Lower lobe of right lung (tissue), 2 donors: Measurements from ENCODE around the gene ADAM12. TPM values are rescaled to one million over a fixed set of nuclear protein-coding genes. Genes with fewer than 3 reads are reported as not detected.

Experiments used
- ATAC-seq, 2 donors: fragments of 200-7000 bp; cut with Tn5 transposase; one replicate each; pipeline ENCODE4 v1.9.1; 2020 to 2022; ENCODE audit warnings: mild to moderate bottlenecking in 2 of 2, moderate library complexity in 2 of 2
- DNase-seq: peaks from one replicate; pipeline ENCODE4 v3.0.0-alpha.2; 2020
- H3K27ac ChIP-seq: fragments of 200-600 bp; one replicate; pipeline ENCODE4 v1.8.0; 2022
- H3K27me3 ChIP-seq: fragments of 200-600 bp; one replicate; pipeline ENCODE4 v1.8.0; 2022; ENCODE audit warnings: low read depth
- H3K36me3 ChIP-seq: fragments of 200-600 bp; one replicate; pipeline ENCODE4 v1.8.0; 2022; ENCODE audit warnings: mild to moderate bottlenecking
- H3K4me1 ChIP-seq: fragments of 200-600 bp; one replicate; pipeline ENCODE4 v1.8.0; 2022
- H3K4me3 ChIP-seq: fragments of 200-600 bp; one replicate; pipeline ENCODE4 v1.8.0; 2022; ENCODE audit warnings: mild to moderate bottlenecking
- H3K9me3 ChIP-seq: fragments of 200-600 bp; one replicate; pipeline ENCODE4 v1.8.0; 2022
- intact Hi-C: fragments of 100-400 bp; cut with DNase I; formaldehyde crosslinking; loops from one replicate; pipeline ENCODE4 v1.11.0; 2022
- total RNA-seq: library from RNA; stranded (reverse); fragmentation: NEBNext Ultra II Directional; extraction: Animal tissue kit (Norgen Biotek cat#: 25700); gene quantifications from one replicate; pipeline ENCODE4 v1.2.1, GENCODE V29; 2021
- TF ChIP-seq, protein P1 (sequence below): fragments of 200-600 bp; IDR thresholded peaks from one replicate; pipeline ENCODE4 v1.8.0; 2022; ENCODE audit warnings: antibody characterized with exemption, mild to moderate bottlenecking
- donor health status: DM: no; HTN: yes; CAD: no; lungs with severe emphysema.

The ADAM12 gene
- total RNA-seq, 1 donor from 2014 or later = 0.92 TPM

DNA sequence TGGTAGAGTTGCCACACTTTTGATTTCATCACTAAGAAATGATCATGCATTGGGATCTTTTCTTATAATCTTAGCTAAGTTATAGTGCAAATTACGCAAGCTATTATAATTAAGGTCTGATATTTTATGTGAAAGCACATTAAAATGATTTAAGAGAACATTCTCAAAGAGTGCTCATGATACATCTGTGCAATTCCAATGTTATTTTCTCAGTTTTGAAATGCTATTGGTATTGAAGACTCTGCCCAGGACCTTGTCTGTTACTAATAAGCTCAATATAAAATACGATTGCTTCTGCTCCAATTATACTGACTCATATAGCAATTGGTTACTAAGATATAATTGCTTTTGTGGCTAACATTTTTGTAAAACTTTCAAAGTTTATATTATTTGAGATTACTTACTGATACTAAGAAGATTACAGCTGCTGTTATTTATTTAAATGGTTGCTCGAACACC is 180.9 kb downstream of the ADAM12 start:
- TF ChIP-seq, protein P1, sequence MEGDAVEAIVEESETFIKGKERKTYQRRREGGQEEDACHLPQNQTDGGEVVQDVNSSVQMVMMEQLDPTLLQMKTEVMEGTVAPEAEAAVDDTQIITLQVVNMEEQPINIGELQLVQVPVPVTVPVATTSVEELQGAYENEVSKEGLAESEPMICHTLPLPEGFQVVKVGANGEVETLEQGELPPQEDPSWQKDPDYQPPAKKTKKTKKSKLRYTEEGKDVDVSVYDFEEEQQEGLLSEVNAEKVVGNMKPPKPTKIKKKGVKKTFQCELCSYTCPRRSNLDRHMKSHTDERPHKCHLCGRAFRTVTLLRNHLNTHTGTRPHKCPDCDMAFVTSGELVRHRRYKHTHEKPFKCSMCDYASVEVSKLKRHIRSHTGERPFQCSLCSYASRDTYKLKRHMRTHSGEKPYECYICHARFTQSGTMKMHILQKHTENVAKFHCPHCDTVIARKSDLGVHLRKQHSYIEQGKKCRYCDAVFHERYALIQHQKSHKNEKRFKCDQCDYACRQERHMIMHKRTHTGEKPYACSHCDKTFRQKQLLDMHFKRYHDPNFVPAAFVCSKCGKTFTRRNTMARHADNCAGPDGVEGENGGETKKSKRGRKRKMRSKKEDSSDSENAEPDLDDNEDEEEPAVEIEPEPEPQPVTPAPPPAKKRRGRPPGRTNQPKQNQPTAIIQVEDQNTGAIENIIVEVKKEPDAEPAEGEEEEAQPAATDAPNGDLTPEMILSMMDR = no peak
- Histone ChIP-seq H3K36me3 (no peaks in the 10 kb centered on the region), H3K9me3 (no peaks in the 10 kb centered on the region), H3K4me3 (no peak overlapping the region), H3K27ac (no peak overlapping the region), H3K4me1 (no peaks in the 10 kb centered on the region), H3K27me3 (no peaks in the 10 kb centered on the region)
- DNase-seq (no peak), ATAC-seq (no peak)
- intact Hi-C loops = no loop called here

DNA sequence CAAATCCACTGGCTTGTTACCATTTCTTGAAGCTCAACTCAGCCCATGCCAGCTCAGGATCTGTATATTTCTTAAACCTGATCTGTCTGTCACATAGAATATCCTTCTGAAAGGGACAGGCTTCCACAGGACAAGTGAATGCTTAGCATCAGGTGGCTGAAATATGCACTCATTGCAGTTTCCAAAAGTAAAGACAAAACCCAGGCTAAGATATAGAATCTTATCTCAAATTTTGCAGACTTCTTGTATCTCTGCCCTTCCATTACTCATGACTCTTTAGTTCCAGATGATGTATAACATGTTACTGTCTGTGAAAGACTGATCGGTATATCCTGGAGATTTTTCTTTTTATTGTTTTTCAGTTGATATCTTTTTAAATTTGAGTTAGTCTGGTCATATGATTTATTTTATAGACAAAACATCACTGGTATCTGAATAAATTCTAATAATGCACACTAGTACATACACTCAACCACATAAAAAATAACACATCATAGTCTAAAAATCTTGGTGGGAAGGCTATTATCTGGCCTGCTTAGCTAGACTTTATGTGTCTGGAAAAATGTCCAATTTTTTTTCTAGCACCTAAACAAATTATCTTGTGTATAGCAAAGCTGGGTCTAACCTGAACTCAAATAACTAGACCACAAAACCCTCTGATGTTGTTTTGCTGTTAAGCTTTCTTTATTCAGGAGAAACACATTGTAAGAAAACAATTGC is 182.6 kb downstream of the ADAM12 start:
- intact Hi-C loops = no loop called here
- no peak for ATAC-seq
- DNase-seq = no peak
- Histone ChIP-seq H3K27me3 (no peaks in the 10 kb centered on the region), H3K4me3 (no peak overlapping the region), H3K9me3 (no peaks in the 10 kb centered on the region), H3K4me1 (no peaks in the 10 kb centered on the region), H3K27ac (no peak overlapping the region), H3K36me3 (no peaks in the 10 kb centered on the region)
- TF ChIP-seq, protein P1 = no peak

DNA sequence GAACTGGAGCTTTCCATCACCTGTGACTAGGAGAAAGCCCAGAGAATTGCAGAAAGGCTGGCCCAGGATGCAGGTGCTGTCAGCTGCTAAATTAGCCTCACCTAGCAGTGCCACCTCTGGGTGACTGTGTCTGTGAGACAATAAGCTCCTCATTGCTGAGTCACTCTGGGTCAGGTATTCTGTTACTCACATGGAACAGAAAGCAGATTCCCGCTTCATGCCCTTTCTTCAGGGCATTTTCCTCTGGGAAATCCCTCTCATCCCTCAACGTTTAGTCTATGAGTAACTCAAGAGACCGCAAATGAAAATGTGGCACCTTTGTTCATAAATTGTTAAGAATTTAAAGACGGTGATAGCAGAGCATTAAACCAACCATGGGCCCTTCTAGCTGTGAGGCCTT is 184.0 kb downstream of the ADAM12 start:
- TF ChIP-seq, protein P1 = no peak
- intact Hi-C loops = no loop called here
- no peaks in the 10 kb centered on the region for H3K4me1 ChIP-seq
- ATAC-seq = no peak
- no peak for DNase-seq
- H3K27me3 ChIP-seq = no peaks in the 10 kb centered on the region
- no peak overlapping the region for H3K27ac ChIP-seq
- no peaks in the 10 kb centered on the region for H3K36me3 ChIP-seq
- no peaks in the 10 kb centered on the region for H3K9me3 ChIP-seq
- no peak overlapping the region for H3K4me3 ChIP-seq

DNA sequence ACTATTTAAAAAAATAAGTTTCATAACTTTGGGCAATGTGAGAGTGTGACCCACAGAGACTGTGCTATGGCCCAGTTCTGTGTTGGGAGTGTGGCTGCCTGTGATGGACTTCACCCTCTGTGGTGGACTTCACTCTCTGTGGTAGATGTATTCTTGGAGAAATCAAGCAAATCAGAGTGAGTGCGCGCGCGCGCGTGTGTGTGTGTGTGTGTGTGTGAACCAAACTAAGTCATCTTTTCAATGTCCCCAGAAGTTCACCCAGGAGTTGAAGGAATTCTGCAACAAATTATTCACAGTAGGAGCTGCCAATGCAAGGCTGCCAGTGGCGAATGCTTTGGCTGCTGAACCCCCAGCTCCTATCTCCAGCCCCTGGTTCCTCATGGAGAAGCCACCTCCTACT is 184.5 kb downstream of the ADAM12 start:
- no peak overlapping the region for H3K4me3 ChIP-seq
- H3K27ac ChIP-seq = no peak overlapping the region
- H3K9me3 ChIP-seq = no peaks in the 10 kb centered on the region
- intact Hi-C loops = no loop called here
- no peaks in the 10 kb centered on the region for H3K4me1 ChIP-seq
- no peaks in the 10 kb centered on the region for H3K27me3 ChIP-seq
- DNase-seq (no peak), ATAC-seq (no peak)
- TF ChIP-seq, protein P1 = no peak
- H3K36me3 ChIP-seq = no peaks in the 10 kb centered on the region

DNA sequence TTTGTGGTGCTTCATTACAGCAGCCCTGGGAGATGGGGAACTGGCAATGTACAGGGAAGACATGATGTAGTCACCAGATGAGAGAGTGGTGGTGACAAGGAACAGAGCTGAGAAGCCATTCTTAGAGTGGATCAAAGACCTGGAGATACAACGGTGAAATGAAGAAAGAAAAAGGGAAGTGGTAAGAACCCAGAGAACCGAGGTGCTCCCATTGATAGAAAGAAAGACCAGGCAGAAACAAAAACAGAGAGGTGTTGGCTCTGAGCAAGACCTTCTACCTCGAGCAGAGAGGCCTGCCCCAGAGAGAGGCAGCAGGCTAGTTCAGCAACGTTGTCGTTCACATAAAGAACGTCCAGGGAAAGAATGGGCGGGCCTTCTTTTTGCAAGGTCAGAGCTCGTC is 186.7 kb downstream of the ADAM12 start:
- Histone ChIP-seq H3K9me3 (no peaks in the 10 kb centered on the region), H3K36me3 (no peaks in the 10 kb centered on the region), H3K4me3 (no peak overlapping the region), H3K4me1 (no peaks in the 10 kb centered on the region), H3K27ac (no peak overlapping the region), H3K27me3 (no peaks in the 10 kb centered on the region)
- DNase-seq (no peak), ATAC-seq (no peak)
- intact Hi-C loops = no loop called here
- TF ChIP-seq, protein P1 = no peak
